HG03039 (cell line): ENCODE results near the gene TMEM26.
"Not testable (repeated sequence)": the region's sequence is repeated elsewhere in the genome, so short reads cannot be mapped to it uniquely, and the experiment has no call there.

Experiments used
- ATAC-seq: cut with Tn5 transposase; IDR thresholded peaks from one replicate; pipeline ENCODE4 v1.9.1; 2021; ENCODE audit warnings: mild to moderate bottlenecking, moderate library complexity; ENCODE audit not compliant: unreplicated experiment

Gene TMEM26

DNA sequence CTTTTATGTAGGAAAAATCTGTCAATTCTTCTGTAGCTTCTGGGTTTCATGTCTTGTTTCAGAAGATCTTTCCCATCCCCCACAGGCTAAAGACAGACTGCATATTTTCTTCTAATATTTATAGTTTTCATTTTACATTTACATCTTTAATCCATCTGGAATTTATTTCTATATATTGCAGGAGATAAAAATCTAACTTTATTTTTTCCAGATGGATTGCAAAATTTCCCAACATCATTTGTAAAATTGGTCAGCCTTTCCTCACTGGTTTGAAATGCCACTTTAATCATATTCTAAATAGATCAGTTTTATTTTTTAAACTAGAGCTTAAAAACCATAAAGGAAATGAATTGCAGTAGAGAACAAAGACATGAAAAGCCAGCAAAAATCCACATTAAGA, 46.9 kb downstream of the TMEM26 start:
- no peak for ATAC-seq

DNA sequence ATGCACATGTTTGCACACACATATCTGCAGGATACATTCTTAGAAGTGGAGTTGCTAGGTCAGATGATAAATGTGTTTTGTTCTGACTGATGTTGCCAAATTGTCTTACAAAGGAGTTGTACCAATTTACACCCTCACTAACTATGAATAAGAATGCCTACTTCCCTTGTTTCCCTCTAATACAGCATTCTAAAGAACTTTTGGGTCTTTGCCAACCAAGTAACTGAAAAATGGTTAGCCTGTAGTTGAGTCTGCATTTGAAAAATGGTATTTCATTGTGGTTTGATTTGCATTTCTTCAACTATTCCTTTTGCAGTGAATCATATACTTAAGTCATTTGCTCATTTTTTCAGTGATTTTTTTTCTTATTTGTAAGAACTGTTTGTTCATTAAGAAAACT, 48.4 kb downstream of the TMEM26 start:
- ATAC-seq, result no peak

DNA sequence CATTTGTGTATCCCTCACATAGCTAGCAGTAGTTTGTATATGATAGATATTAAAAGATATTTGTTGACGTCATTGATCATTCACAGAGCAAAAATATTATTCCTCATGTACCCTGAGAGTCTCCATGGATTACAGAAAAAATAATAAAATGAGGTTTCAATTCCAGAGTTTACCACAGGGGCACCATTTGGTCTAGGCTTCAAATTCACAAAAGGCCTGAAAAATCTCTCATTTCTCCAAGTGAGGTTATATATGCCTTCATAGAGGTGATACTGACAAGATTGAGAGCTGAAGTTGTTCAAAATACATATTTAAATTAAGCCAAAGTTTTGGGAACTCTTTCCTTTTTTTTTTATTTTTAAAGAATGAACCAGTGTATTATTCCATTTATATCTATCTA, 52.7 kb downstream of the TMEM26 start:
- no peak for ATAC-seq

DNA sequence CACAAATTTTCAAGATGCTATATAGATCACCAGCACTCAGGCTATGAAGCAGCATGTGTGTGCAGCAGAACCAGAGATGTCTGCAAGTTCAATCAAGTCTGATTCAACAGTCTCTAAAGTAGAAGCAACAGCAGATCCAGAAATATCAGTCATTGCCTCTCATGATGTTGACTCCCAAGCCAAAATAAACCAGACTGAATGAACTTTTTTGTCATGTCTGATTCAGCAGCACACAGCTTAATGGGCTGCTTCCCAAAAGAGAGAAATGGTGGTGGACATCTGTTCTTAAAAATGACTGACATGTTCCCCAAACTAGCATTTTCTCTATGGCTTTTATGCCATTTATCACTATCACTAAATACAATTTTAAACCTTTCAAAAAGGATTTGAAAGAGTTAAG, 53.8 kb downstream of the TMEM26 start:
- no peak for ATAC-seq

DNA sequence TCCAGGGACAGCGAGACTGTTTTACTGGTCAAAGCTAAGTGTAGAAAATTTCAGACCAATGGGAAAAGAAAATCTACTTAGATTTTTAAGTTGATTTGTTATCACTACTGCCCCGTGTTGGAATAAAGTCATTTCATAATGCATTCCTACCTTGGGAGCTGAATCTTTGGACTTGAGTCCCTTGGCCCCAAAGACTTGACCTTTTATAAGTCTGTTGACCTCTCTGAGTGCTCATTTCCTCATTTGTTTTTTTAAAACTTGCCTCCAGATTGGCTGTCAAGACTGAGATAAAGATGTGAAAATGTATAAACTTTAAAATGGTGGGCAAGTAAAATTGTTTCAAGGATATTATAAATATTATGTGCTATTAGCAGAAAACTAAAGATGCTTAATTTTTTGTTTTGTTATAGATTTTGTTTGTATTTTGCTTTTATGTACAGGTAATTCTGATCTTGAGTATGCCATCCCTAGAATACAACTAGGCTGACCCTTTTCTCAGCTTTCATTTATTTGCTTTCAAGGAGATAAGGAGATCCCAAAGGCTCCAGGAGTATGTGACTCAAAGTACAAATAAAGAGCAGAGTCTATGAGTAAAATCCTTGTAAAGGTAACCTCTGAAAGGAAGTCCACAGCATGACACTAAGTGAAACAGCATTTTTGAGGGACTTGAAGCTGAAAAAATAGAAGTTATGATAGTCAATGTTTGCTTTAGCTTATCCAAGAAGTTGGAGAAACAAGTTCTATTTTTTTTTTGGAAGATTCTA, 54.6 kb downstream of the TMEM26 start:
- ATAC-seq, result no peak

DNA sequence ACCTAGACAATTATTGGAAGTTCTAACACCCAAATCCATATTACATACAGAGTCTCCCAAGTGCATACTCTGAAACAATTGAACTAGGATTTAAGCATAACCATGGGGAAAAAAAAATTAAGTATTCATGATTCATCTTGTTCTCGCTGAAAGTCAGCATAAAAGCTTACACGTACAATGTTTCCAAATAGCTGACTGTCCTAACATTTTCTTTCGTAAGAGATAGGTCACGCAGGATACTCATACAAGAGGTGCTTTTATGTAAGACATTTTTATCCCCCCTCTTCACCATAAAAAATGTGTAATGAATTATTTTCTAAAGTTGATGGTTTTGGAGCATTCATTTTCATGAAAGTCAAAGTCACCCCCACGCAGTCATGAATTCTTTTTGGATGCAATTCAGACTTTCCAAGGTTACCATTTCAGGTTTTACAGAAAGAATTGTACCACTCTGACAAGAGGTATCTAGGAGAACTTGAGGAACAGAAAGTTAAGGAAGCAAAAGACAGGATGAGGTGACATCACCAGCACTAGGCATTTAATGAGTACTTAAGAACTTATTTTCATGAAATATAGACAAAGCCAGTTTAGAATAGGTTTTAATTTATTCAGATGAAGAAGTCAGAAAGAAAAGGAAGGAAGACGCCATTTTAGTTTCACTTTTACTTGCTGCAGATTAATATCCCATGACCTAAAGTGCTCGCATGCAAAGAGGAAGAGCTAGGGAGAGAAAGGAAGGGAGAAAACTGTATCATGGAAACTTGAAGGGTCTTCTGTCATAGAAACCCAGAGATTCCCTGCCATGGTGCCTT, 55.8 kb downstream of the TMEM26 start:
- ATAC-seq, result no peak

DNA sequence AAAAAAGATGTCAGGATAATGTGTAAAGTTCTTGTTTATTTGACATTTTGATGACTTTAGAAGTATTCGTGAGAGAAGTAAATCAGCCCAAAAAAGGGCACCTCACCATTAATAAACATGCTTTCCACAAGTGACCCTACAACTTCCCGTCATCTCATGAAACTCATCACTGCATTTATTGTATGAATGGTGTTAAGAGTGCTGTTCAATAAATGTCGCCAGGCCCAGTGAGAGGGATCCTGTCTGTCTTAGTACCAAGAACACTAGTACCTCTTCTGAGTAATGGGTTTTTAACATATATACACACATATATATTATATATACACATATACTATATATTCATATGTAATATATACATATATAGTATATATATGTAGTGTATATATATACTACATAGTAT, 61.9 kb downstream of the TMEM26 start:
- ATAC-seq, result no peak

DNA sequence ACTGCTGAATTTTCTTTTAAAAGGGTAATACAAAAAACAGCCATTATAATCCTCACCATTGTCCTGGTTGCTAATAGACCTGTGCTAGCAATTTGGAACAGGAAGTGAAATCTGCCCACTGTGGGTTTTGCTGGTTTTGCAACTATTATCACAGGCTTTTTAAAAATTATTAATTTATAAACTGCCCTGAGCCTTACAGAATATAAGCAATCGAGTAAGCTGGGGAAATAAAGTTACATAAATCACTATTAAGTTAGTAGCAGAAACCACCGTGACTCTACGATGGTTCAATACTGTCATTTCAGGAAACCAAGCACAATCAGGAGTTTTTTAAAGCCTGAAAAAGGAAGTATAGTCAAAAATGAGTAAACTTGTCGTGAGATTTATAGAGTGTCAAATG, 62.3 kb downstream of the TMEM26 start:
- ATAC-seq, result peak; percentile 58

DNA sequence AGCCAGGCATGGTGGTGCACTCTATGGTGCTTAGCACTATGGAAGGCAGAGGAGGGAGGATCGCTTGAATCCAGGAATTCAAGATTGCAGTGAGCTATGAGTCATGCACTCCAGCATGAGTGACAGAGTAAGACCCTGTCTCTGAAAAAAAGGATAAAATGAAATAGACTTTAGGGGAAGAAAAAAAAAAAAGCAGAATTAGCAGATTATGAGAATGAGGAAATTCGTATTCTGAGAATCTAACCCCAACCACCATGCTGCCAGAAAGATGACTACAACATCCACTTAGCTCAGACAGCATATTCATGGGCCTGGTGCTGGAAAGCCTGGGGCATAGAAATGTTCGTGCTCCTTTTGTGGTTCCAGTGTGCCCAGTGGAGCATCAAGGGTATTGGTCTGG, 63.3 kb downstream of the TMEM26 start:
- ATAC-seq, result no peak

DNA sequence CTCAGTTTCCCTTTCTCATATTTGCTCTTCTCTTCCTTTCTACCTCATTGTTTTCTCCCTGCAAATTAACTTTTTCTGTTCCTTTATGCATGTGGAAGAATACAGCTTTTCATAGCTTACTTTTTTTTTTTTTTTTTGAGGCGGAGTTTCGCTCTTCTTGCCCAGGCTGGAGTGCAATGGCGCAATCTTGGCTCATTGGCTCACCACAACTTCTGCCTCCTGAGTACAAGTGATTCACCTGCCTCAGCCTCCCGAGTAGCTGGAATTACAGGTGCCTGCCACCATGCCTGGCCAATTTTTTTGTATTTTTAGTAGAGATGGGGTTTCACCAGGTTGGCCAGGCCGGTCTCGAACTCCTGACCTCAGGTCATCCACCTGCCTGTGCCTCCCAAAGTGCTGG, 64.2 kb downstream of the TMEM26 start:
- ATAC-seq, result not testable (repeated sequence)

DNA sequence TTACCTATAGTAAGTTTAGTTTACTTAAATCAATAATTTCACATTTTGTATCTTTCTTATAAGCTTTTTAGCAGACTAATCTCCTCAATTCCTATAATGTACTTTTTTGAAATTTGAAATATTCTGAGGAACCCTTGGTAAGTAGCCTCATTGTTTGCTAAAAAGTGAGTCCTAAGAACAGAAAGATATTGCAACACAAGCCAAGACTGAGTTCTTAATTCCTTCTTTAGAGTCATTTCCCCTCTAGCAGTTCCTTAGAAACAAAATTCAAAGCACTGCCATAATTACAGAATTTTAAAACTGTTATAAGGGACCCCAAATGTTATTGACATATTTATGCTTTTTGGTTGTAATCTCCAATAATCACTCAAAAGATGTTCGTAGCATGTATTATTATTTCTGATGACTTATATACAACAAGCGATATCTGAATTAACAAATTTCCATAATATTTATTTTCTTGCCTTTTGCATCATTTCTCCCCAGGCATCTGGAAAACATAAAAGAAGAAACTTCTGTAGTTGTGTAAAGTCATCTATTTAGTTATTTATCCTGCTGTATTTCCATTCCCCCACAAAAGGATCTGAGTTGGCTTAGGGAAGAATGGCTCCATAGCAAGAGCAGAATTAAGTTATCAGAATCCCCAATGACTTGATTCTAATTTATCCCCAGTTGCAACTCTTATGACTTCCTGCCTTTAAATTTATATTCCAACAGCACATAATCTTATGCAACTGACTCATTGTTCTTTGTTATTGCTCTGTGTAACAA, 67.8 kb downstream of the TMEM26 start:
- ATAC-seq, result no peak

DNA sequence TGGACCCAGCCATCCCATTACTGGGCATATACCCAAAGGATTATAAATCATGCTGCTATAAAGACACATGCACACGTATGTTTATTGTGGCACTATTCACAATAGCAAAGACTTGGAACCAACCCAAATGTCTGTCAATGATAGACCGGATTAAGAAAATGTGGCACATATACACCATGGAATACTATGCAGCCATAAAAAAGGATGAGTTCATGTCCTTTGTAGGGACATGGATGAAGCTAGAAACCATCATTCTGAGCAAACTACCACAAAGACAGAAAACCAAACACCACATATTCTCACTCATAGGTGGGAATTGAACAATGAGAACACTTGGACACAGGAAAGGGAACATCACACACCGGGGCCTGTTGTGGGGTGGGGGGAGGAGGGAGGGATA, 72.0 kb downstream of the TMEM26 start:
- not testable (repeated sequence) for ATAC-seq

DNA sequence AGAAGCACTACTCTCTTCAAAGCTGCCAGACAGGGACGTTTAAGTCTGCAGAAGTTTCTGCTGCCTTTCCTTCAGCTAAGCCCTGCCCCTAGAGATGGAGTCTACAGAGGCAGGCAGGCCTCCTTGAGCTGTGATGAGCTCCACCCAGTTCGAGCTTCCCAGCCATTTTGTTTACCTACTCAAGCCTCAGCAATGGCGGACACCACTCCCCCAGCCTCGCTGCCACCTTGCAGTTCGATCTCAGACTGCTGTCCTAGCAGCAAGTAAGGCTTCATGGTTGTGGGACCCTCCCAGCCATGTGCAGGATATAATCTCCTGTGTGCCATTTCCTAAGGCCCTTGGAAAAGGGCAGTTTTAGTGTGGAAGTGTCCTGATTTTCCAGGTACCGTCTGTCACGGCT, 74.3 kb downstream of the TMEM26 start:
- no peak for ATAC-seq

DNA sequence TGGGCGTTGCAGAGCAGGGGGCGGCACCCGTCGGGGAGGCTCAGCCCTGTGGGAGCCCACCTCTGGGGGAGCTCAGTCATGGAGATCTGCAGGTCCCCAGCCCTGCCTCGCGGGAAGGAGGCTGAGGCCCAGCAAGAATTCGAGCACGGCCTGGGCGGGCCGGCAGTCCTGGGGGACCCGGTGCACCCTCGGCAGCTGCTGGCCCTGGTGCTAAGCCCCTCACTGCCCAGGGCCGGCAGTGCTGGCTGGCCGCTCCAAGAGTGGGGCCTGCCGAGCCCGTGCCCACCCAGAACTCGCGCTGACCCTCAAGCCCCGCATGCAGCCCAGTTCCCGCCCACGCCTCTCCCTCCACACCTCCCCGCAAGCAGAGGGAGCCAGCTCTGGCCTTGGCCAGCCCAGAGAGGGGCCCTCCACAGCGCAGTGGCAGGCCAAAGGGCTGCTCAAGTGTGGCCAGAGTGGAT, 76.2 kb downstream of the TMEM26 start:
- no peak for ATAC-seq

DNA sequence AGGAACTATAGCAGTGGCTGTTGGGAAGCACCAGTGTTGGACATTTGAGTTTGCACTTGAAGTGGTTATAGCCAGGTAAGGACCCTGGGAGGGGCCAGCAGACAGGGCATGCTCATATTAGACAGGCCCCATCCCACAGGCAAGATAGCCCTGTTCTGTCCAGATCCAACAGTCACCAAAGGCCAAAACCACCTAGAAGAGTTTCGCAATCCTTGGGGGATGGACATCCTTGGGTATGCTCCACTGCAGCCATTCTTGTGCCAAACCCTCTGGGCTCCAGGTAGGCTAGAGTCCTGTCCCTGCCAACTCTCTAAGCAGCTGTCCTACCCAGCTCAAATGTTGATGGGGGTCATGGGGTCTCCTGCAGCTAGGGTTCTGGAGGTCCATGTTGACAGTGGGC, 76.8 kb downstream of the TMEM26 start:
- ATAC-seq, result no peak

DNA sequence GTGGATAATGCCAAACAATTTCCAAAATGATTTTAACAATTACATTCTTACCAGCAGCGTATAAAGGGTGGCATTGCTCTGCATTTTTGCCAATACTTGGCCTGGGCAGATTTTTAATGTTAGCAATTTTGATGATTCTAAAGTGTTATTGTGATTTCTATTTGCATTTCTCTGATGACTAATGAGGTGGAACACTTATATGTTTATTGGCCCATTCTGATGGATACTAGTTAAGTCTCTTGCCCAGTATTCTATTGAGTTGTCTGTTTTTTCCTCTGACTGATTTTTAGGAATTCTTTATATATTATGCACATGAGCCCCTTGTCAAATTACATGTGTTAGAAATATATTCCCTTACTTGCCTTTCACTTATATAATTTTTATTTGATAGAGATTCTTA, 86.8 kb downstream of the TMEM26 start:
- no peak for ATAC-seq

DNA sequence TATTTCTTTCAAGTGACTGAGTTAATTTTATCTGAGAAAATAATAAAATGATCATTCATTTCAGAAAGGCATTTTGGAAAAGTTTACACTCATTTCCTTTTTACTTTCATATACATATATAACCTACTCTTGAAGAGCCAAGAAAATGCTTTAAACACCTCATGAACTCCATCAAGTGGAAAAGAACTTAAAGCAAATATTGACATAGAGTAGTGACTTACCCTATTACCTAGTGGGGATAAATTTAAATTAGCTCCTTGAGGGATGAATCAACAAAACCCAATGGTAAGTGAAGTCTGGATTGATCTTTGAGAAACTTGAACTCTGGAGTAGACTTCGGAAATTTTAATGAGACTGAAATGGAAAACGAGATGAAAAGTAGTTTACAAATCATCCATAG, 88.6 kb downstream of the TMEM26 start:
- ATAC-seq, result no peak

DNA sequence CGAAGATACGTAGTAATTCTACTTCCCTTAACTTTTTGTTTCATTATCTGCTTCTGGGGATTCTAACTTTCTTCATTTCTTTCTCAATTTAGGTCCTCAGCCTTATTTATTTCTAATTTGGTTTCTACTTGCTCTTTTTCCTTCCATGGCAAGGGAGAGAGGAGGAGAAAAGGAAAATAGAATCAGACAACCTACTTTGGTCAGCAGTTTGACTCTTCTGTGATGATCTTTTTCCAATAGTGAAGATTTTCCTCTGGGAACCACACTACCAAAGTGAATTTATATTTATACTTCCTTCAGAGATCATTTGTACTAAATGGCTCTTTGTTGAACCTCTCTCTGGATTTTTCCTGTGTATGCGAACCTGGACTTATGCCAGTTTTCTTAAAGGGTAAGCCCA, 90.2 kb downstream of the TMEM26 start:
- no peak for ATAC-seq

DNA sequence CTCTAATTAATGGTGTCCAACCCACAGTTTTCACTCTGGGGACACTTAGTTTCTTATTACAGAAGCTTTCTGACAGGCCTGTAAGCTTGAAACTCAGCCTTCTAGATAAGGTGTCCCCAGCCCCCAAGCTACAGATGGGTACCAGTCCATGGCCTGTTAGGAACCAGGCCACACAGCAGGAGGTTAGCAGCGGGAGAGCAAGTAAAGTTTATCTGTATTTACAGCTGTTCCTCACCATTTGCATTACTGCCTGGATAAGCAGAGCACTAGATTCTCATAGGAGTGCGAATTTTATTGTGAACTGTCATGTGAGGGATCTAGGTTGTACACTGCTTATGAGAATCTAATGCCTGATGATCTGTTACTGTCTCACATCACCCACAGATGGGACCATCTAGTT, 93.7 kb downstream of the TMEM26 start:
- no peak for ATAC-seq

DNA sequence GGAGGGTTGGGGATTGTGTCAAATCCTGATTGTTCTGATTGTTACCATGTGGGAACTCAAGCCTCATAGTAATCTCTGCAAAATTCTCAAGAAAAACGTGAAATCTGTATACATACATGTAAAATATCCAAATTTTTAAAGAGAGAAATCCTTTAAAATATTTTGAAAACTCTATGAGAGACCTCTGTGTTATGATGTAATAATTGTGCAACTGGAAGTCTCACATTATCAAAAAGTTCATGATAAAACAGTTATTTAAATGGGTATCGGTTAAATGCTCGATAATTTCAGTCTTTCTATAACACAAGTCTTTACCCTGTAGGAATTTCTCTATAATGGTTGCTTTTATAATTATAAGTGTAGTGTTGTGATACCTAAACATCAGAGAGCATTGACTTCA, 95.5 kb downstream of the TMEM26 start:
- ATAC-seq, result no peak
